ENCODE data around the gene SSTR5. TPM values are rescaled to one million over a fixed set of nuclear protein-coding genes. Genes with fewer than 3 reads are reported as not detected.

Gene SSTR5
- total RNA-seq, 1 donor from 2014 or later: 0.43 TPM

GRCh38 chr16:1109648-1110047 lies 37.1 kb downstream of the SSTR5 start:
- Mint-ChIP-seq H3K27me3 (peaks cover 8% of the 10 kb centered on the region), H3K4me3 (no peak overlapping the region), H3K27ac (no peak overlapping the region), H3K9me3 (no peaks in the 10 kb centered on the region), H3K36me3 (no peaks in the 10 kb centered on the region), H3K4me1 (ENCODE audit: unreplicated experiment) (no peaks in the 10 kb centered on the region)
- no peak for TF ChIP-seq CTCF (conservative IDR thresholded peaks at IDR 0.05)
- DNase-seq (ENCODE audit: extremely low spot score, unreplicated experiment): no peak

GRCh38 chr16:1112506-1113184 lies 40.1 kb downstream of the SSTR5 start:
- Mint-ChIP-seq H3K36me3 (no peaks in the 10 kb centered on the region), H3K4me3 (no peak overlapping the region), H3K27me3 (peaks cover 8% of the 10 kb centered on the region), H3K27ac (no peak overlapping the region), H3K9me3 (no peaks in the 10 kb centered on the region), H3K4me1 (ENCODE audit: unreplicated experiment) (no peaks in the 10 kb centered on the region)
- DNase-seq (ENCODE audit: extremely low spot score, unreplicated experiment): no peak
- TF ChIP-seq CTCF (conservative IDR thresholded peaks at IDR 0.05): no peak

- H3K9me3 Mint-ChIP-seq: no peaks in the 10 kb centered on the region
- TF ChIP-seq CTCF (conservative IDR thresholded peaks at IDR 0.05): no peak
- peaks cover 8% of the 10 kb centered on the region for H3K27me3 Mint-ChIP-seq
- no peaks in the 10 kb centered on the region for H3K4me1 Mint-ChIP-seq (ENCODE audit: unreplicated experiment)
- H3K27ac Mint-ChIP-seq: no peak overlapping the region
- no peak for DNase-seq (ENCODE audit: extremely low spot score, unreplicated experiment)
- no peak overlapping the region for H3K4me3 Mint-ChIP-seq
- H3K36me3 Mint-ChIP-seq: no peaks in the 10 kb centered on the region
Measured at GRCh38 chr16:1113489-1113888, 40.9 kb downstream of the SSTR5 start.

DNA sequence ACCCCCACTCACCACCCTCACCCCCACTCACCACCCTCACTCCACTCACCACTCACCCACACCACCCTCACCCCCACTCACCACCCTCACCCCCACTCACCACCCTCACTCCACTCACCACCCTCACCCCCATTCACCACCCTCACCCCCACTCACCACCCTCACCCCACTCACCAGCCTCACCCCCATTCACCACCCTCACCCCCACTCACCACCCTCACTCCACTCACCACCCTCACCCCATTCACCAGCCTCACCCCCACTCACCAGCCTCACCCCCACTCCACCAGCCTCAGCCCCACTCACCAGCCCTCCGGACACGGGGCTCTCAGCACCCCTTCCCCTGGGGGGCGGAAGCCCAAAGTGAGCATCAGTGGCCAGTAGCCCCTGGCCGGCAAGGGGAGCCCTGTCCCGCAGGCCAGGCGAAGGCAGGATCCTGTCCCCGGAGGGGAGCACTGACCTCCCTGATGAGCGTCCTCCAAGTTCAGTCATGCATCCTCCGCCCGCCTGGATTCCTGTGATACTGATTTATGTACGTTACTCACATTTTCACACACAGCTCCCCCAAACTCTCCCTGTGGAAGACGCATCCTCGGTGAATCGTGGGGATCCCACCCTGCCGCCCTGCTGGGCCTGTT lies 41.5 kb downstream of the SSTR5 start:
- Mint-ChIP-seq H3K9me3 (no peaks in the 10 kb centered on the region), H3K36me3 (no peaks in the 10 kb centered on the region), H3K4me1 (ENCODE audit: unreplicated experiment) (no peaks in the 10 kb centered on the region), H3K27ac (no peak overlapping the region), H3K4me3 (no peak overlapping the region), H3K27me3 (peaks cover 8% of the 10 kb centered on the region)
- no peak for DNase-seq (ENCODE audit: extremely low spot score, unreplicated experiment)
- no peak for TF ChIP-seq CTCF (conservative IDR thresholded peaks at IDR 0.05)

DNA sequence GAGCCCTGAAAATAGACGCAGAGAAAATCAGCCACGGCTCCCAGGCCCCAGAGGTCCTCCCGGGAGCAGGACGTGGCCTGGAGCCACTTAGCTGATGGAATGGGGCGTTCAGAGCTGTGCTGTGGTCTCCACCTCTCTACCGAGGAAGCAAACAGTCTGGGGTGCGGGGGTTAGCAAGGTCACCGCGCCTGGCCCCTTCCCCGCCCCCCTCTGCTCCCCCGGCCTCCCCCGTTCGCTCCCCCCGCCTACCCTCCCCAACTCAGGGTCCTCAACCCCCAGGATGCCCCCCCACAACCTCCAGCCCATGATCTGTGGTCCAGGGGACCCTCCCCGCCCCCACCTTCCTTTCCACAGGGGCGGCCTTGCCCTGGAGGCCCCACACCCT lies 44.1 kb downstream of the SSTR5 start:
- Mint-ChIP-seq H3K27ac (no peak overlapping the region), H3K4me3 (no peak overlapping the region), H3K36me3 (no peaks in the 10 kb centered on the region), H3K4me1 (ENCODE audit: unreplicated experiment) (no peaks in the 10 kb centered on the region), H3K27me3 (no peaks in the 10 kb centered on the region), H3K9me3 (no peaks in the 10 kb centered on the region)
- TF ChIP-seq CTCF (conservative IDR thresholded peaks at IDR 0.05): no peak
- no peak for DNase-seq (ENCODE audit: extremely low spot score, unreplicated experiment)

Measured in type B pancreatic cell (in vitro differentiated cells).